ENCODE data around the gene AIFM1.

AIFM1 gene

GRCh38 chrX:130090364-130090763 lies 75.3 kb downstream of the AIFM1 start:
- no peak for DNase-seq

GRCh38 chrX:130086447-130087206 lies 79.0 kb downstream of the AIFM1 start:
- DNase-seq = no peak

- DNase-seq = no peak
Measured at GRCh38 chrX:130085551-130086446, 79.8 kb downstream of the AIFM1 start.

- no peak for DNase-seq
Measured at GRCh38 chrX:130084631-130085237, 80.9 kb downstream of the AIFM1 start.

GRCh38 chrX:130083656-130084382 lies 81.8 kb downstream of the AIFM1 start:
- DNase-seq = no peak

- no peak for DNase-seq
Measured at GRCh38 chrX:130083107-130083490, 82.5 kb downstream of the AIFM1 start.

GRCh38 chrX:130082244-130083106 lies 83.2 kb downstream of the AIFM1 start:
- no peak for DNase-seq

GRCh38 chrX:130081421-130082045 lies 84.1 kb downstream of the AIFM1 start:
- no peak for DNase-seq

- no peak for DNase-seq
Measured at GRCh38 chrX:130080791-130081367, 84.8 kb downstream of the AIFM1 start.

- no peak for DNase-seq
Measured at GRCh38 chrX:130079824-130080406, 85.7 kb downstream of the AIFM1 start.
